ENCODE data around the gene DYNC2H1.
A peak's percentile ranks its signal among the peaks of the same experiment; 100 is the strongest.

DYNC2H1 gene

GRCh38 chr11:103274025-103274424 is 164.8 kb downstream of the DYNC2H1 start:
- no peak for DNase-seq (ENCODE audit: low read depth in 2 of 2)

GRCh38 chr11:103279821-103280220 is 170.6 kb downstream of the DYNC2H1 start:
- DNase-seq (ENCODE audit: low read depth in 2 of 2): no peak

GRCh38 chr11:103281301-103281700 is 172.1 kb downstream of the DYNC2H1 start:
- no peak for DNase-seq (ENCODE audit: low read depth in 2 of 2)

GRCh38 chr11:103284260-103284659 is 175.0 kb downstream of the DYNC2H1 start:
- no peak for DNase-seq (ENCODE audit: low read depth in 2 of 2)

- DNase-seq (ENCODE audit: low read depth in 2 of 2): no peak
Observed at GRCh38 chr11:103294516-103294915, 185.3 kb downstream of the DYNC2H1 start.

GRCh38 chr11:103295704-103296103 is 186.5 kb downstream of the DYNC2H1 start:
- no peak for DNase-seq (ENCODE audit: low read depth in 2 of 2)

- no peak for DNase-seq (ENCODE audit: low read depth in 2 of 2)
Observed at GRCh38 chr11:103297900-103298299, 188.7 kb downstream of the DYNC2H1 start.

GRCh38 chr11:103315248-103315647 is 206.0 kb downstream of the DYNC2H1 start:
- no peak for DNase-seq (ENCODE audit: low read depth in 2 of 2)

GRCh38 chr11:103317118-103317517 is 207.9 kb downstream of the DYNC2H1 start:
- DNase-seq (ENCODE audit: low read depth in 2 of 2): no peak

- DNase-seq (ENCODE audit: low read depth in 2 of 2): no peak
Observed at GRCh38 chr11:103322821-103323220, 213.6 kb downstream of the DYNC2H1 start.

- DNase-seq (ENCODE audit: low read depth in 2 of 2): no peak
Observed at GRCh38 chr11:103325686-103326069, 216.5 kb downstream of the DYNC2H1 start.

GRCh38 chr11:103326070-103326794 is 217.0 kb downstream of the DYNC2H1 start:
- DNase-seq (ENCODE audit: low read depth in 2 of 2): peak; percentile 73 to 80

- no peak for DNase-seq (ENCODE audit: low read depth in 2 of 2)
Observed at GRCh38 chr11:103327721-103328120, 218.5 kb downstream of the DYNC2H1 start.

- DNase-seq (ENCODE audit: low read depth in 2 of 2): no peak
Observed at GRCh38 chr11:103332409-103332808, 223.2 kb downstream of the DYNC2H1 start.

- no peak for DNase-seq (ENCODE audit: low read depth in 2 of 2)
Observed at GRCh38 chr11:103338621-103339484, 229.6 kb downstream of the DYNC2H1 start.

- no peak for DNase-seq (ENCODE audit: low read depth in 2 of 2)
Observed at GRCh38 chr11:103339485-103339857, 230.2 kb downstream of the DYNC2H1 start.

GRCh38 chr11:103340956-103341355 is 231.7 kb downstream of the DYNC2H1 start:
- no peak for DNase-seq (ENCODE audit: low read depth in 2 of 2)

GRCh38 chr11:103344886-103345285 is 235.7 kb downstream of the DYNC2H1 start:
- DNase-seq (ENCODE audit: low read depth in 2 of 2): peak in 1 of 2 experiments; percentile 31

GRCh38 chr11:103349595-103349994 is 240.4 kb downstream of the DYNC2H1 start:
- DNase-seq (ENCODE audit: low read depth in 2 of 2): no peak

GRCh38 chr11:103354656-103355055 is 245.4 kb downstream of the DYNC2H1 start:
- no peak for DNase-seq (ENCODE audit: low read depth in 2 of 2)

GRCh38 chr11:103358251-103358650 is 249.0 kb downstream of the DYNC2H1 start:
- peak in 1 of 2 experiments; percentile 33 for DNase-seq (ENCODE audit: low read depth in 2 of 2)

- no peak for DNase-seq (ENCODE audit: low read depth in 2 of 2)
Observed at GRCh38 chr11:103359216-103359615, 250.0 kb downstream of the DYNC2H1 start.

- DNase-seq (ENCODE audit: low read depth in 2 of 2): no peak
Observed at GRCh38 chr11:103364687-103365086, 255.5 kb downstream of the DYNC2H1 start.
